Gastrocnemius medialis (tissue), 4 donors: ENCODE measurements around the gene EFR3B. TPM values are rescaled to one million over a fixed set of nuclear protein-coding genes. Genes with fewer than 3 reads are reported as not detected.

Experiments
- ATAC-seq, 2 donors: fragments of 150-250 bp; one replicate each; pipeline ENCODE4 v1.9.1; 2016
- DNase-seq, 2 donors: peaks; one replicate each; pipeline ENCODE4 v3.0.0-alpha.2; 2019
- H3K27ac ChIP-seq, 4 donors: fragments of 200-600 bp; sonication (generic); 1 replicate in 1 of 4; 2 replicates in 3 of 4; pipeline ENCODE4 v1.5.1; 2016 to 2018; ENCODE audit warnings: mild to moderate bottlenecking in 2 of 4, moderate library complexity in 1 of 4
- H3K27me3 ChIP-seq, 3 donors: fragments of 200-600 bp; sonication (generic) in 2 of 3; 1 replicate in 1 of 3; 2 replicates in 2 of 3; pipeline versions ENCODE4 v1.5.1 to v1.6.0; 2016 to 2019; ENCODE audit warnings: mild to moderate bottlenecking in 1 of 3, moderate library complexity in 1 of 3
- H3K36me3 ChIP-seq, 2 donors: fragments of 200-600 bp; sonication (generic) in 1 of 2; one replicate each; pipeline ENCODE4 v1.5.1; 2017 to 2018
- H3K4me1 ChIP-seq, 2 donors: fragments of 200-600 bp; sonication (generic) in 1 of 2; one replicate each; pipeline ENCODE4 v1.5.1; 2016 to 2017; ENCODE audit warnings: mild to moderate bottlenecking in 2 of 2
- H3K4me3 ChIP-seq, 4 donors: fragments of 200-600 bp; sonication (generic) in 3 of 4; 1 replicate in 1 of 4; 2 replicates in 3 of 4; pipeline ENCODE4 v1.5.1; 2016 to 2019; ENCODE audit warnings: mild to moderate bottlenecking in 2 of 4
- H3K9me3 ChIP-seq, 3 donors: fragments of 200-600 bp; sonication (generic) in 2 of 3; 1 replicate in 1 of 3; 2 replicates in 2 of 3; pipeline ENCODE4 v1.5.1; 2016 to 2019
- CTCF ChIP-seq, 5 experiments: fragments of 450-650 bp in 3 of 5; fragments of 200-600 bp in 2 of 5; sonication (generic) in 2 of 5; IDR thresholded peaks in 4 of 5; conservative IDR thresholded peaks in 1 of 5; 1 replicate in 4 of 5; 2 replicates in 1 of 5; pipeline ENCODE4 v1.5.1; 2016 to 2019; ENCODE audit warnings: antibody characterized with exemption in 5 of 5, mild to moderate bottlenecking in 3 of 5, moderate library complexity in 3 of 5
- POLR2A ChIP-seq, 2 donors: fragments of 450-650 bp; IDR thresholded peaks; one replicate each; pipeline ENCODE4 v1.6.1; 2017; ENCODE audit warnings: antibody characterized with exemption in 2 of 2, mild to moderate bottlenecking in 2 of 2, moderate library complexity in 2 of 2
- in situ Hi-C, 4 donors: fragments of 200-750 bp; cut with MboI; loops; one replicate each; pipeline versions ENCODE4 v1.15.0 to v1.8.0; 2017; ENCODE audit warnings: low sequenced_read_pairs in 4 of 4
- intact Hi-C: fragments of 100-400 bp; cut with DNase I; formaldehyde crosslinking; loops from one replicate; pipeline ENCODE4 v1.15.1; 2023; ENCODE audit warnings: low total_unique reads
- total RNA-seq, 4 donors: library from RNA; depleted of rRNA; stranded (reverse); fragments of >200 nt; gene quantifications; one replicate each; pipeline versions ENCODE4 v1.1.0 to v1.2.3, GENCODE V29; 2016

The EFR3B gene
- total RNA-seq, 4 donors from 2014 or later = 0.29 to 1.4 (median 0.67) TPM

- no peaks in the 10 kb centered on the region for H3K36me3 ChIP-seq
- H3K27me3 ChIP-seq = no peaks in the 10 kb centered on the region
- ATAC-seq (no peak), DNase-seq (no peak)
- H3K4me1 ChIP-seq = peaks cover 18 to 20% of the 10 kb centered on the region in 2 donors
- H3K4me3 ChIP-seq = no peak overlapping the region
- no peak for TF ChIP-seq POLR2A (IDR thresholded peaks at IDR 0.05)
- no peak for TF ChIP-seq CTCF (IDR thresholded peaks at IDR 0.05 in 4 of 5, conservative IDR thresholded peaks at IDR 0.05 in 1 of 5)
- intact Hi-C loops (no loop called here), in situ Hi-C loops (no loop called here)
- H3K27ac ChIP-seq = no peak overlapping the region
- H3K9me3 ChIP-seq = no peaks in the 10 kb centered on the region
These were observed 44.1 kb downstream of the EFR3B start for GRCh38 chr2:25085761-25086560.

- no peaks in the 10 kb centered on the region for H3K4me1 ChIP-seq
- H3K27ac ChIP-seq = no peak overlapping the region
- ATAC-seq = no peak
- intact Hi-C loops = no loop called here
- H3K36me3 ChIP-seq = no peaks in the 10 kb centered on the region
- in situ Hi-C loops = no loop called here
- H3K4me3 ChIP-seq = no peak overlapping the region
- DNase-seq = no peak
- no peaks in the 10 kb centered on the region for H3K27me3 ChIP-seq
- no peaks in the 10 kb centered on the region for H3K9me3 ChIP-seq
- TF ChIP-seq POLR2A (IDR thresholded peaks at IDR 0.05) (no peak), CTCF (IDR thresholded peaks at IDR 0.05 in 4 of 5, conservative IDR thresholded peaks at IDR 0.05 in 1 of 5) (no peak)
These were observed 47.1 kb downstream of the EFR3B start for GRCh38 chr2:25088817-25089516.

- Histone ChIP-seq H3K4me3 (no peak overlapping the region), H3K27me3 (no peaks in the 10 kb centered on the region), H3K4me1 (no peaks in the 10 kb centered on the region), H3K27ac (no peak overlapping the region), H3K9me3 (no peaks in the 10 kb centered on the region), H3K36me3 (no peaks in the 10 kb centered on the region)
- no peak for DNase-seq
- ATAC-seq = no peak
- in situ Hi-C loops = no loop called here
- intact Hi-C loops = no loop called here
- TF ChIP-seq POLR2A (IDR thresholded peaks at IDR 0.05) (no peak), CTCF (IDR thresholded peaks at IDR 0.05 in 4 of 5, conservative IDR thresholded peaks at IDR 0.05 in 1 of 5) (no peak)
These were observed 47.9 kb downstream of the EFR3B start for GRCh38 chr2:25089605-25090315.

- H3K4me3 ChIP-seq = no peak overlapping the region
- H3K36me3 ChIP-seq = no peaks in the 10 kb centered on the region
- DNase-seq (no peak), ATAC-seq (no peak)
- no peaks in the 10 kb centered on the region for H3K4me1 ChIP-seq
- no peaks in the 10 kb centered on the region for H3K27me3 ChIP-seq
- intact Hi-C loops = no loop called here
- TF ChIP-seq CTCF (IDR thresholded peaks at IDR 0.05 in 4 of 5, conservative IDR thresholded peaks at IDR 0.05 in 1 of 5) (no peak), POLR2A (IDR thresholded peaks at IDR 0.05) (no peak)
- H3K27ac ChIP-seq = no peak overlapping the region
- in situ Hi-C loops = no loop called here
- no peaks in the 10 kb centered on the region for H3K9me3 ChIP-seq
These were observed 48.9 kb downstream of the EFR3B start for GRCh38 chr2:25090801-25091200.
